ENCODE measurements around the gene IVNS1ABP.
"Not testable (repeated sequence)": the region's sequence is repeated elsewhere in the genome, so short reads cannot be mapped to it uniquely, and the experiment has no call there.

GRCh38 chr1:185251928-185252327 is 65.1 kb downstream of the IVNS1ABP start:
- not testable (repeated sequence) for TF ChIP-seq CTCF (IDR thresholded peaks at IDR 0.05; ENCODE audit: low read depth, low read length, missing input control); REST (IDR thresholded peaks at IDR 0.05); FOXA1 (IDR thresholded peaks at IDR 0.05); NR2F2 (IDR thresholded peaks at IDR 0.05)
